Left cardiac atrium (tissue), 4 donors: ENCODE data around the gene RGS9BP. TPM values are rescaled to one million over a fixed set of nuclear protein-coding genes. Genes with fewer than 3 reads are reported as not detected.
A peak's percentile ranks its signal among the peaks of the same experiment; 100 is the strongest.
"Not testable (repeated sequence)": the region's sequence is repeated elsewhere in the genome, so short reads cannot be mapped to it uniquely, and the experiment has no call there.

Source experiments
- ATAC-seq, 2 donors: fragments of 200-7000 bp; cut with Tn5 transposase; one replicate each; pipeline ENCODE4 v1.9.1; 2020; ENCODE audit warnings: mild to moderate bottlenecking in 2 of 2, moderate library complexity in 2 of 2
- DNase-seq: peaks from one replicate; pipeline ENCODE4 v3.0.0-alpha.2; 2020
- intact Hi-C, 2 donors: fragments of 100-400 bp; cut with DNase I; formaldehyde crosslinking; loops; one replicate each; pipeline versions ENCODE4 v1.14.1 to v1.15.1; 2022 to 2023
- total RNA-seq, 2 donors: library from RNA; stranded (reverse); fragmentation: NEBNext Ultra II Directional; extraction: Animal tissue kit (Norgen Biotek cat#: 25700); gene quantifications; one replicate each; pipeline ENCODE4 v1.2.1, GENCODE V29; 2021
- donor health status: DM: no; HTN: yes; CAD: no.
- donor health status: DM: no; HTN: yes; CAD: no; lungs with severe emphysema.
- donor health status: DM: yes; HTN: yes; CAD: no.
- donor health status: Dilated cardiomyopathy.

RGS9BP gene
- total RNA-seq, 2 donors from 2014 or later = 8.1 to 13.8 TPM

GRCh38 chr19:32692727-32693061, 17.0 kb downstream of the RGS9BP start:
- peak in 1 of 2 donors; percentile 19 for ATAC-seq
- intact Hi-C loops = no loop called here
- DNase-seq = no peak

GRCh38 chr19:32693151-32694108, 17.8 kb downstream of the RGS9BP start:
- DNase-seq, ATAC-seq, intact Hi-C loops: not testable (repeated sequence)

- intact Hi-C loops, DNase-seq, ATAC-seq: not testable (repeated sequence)
Observed at GRCh38 chr19:32694316-32694715, 18.7 kb downstream of the RGS9BP start.

DNA sequence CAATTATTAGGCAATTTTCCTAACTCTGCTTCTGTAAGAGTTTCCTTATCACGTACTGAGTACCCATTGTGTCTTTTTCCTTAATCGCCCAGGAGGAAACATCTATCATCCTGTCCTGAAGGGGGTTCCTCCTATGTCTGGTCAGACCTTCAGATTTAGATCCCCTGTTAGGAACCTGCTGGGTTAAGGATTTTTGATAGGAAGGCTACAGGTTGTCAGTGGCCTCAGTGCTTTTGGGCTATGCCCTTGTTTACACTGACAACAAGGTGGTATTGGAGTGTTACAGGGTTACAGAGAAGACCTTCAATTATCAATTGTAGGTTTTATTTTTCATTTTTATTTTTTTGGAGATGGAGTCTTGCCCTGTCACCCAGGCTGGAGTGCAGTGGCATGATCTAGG, 19.2 kb downstream of the RGS9BP start:
- ATAC-seq, DNase-seq, intact Hi-C loops: not testable (repeated sequence)

GRCh38 chr19:32695506-32695905, 19.9 kb downstream of the RGS9BP start:
- ATAC-seq, DNase-seq, intact Hi-C loops: not testable (repeated sequence)

DNA sequence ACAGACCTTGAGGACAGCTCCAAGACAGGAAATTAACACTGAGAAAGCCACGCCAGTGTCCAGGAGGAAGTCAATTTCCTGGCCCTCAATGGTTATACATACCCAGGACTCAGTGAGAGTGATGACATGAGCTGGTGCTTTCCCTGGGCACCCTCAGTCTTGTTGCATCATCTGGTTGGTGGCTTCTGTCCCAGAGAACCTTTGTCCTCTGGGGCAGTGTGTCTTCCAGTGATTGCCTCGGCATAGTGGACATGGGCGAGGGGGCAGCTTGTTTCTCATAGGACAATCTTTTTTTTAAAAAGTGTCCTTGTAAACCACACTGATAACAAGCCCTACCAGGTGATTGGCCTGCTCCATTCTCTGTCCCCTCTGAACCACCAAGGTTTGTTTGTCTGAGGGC, 21.1 kb downstream of the RGS9BP start:
- DNase-seq, intact Hi-C loops, ATAC-seq: not testable (repeated sequence)

- intact Hi-C loops, DNase-seq, ATAC-seq: not testable (repeated sequence)
Observed at GRCh38 chr19:32700129-32700528, 24.5 kb downstream of the RGS9BP start.

DNA sequence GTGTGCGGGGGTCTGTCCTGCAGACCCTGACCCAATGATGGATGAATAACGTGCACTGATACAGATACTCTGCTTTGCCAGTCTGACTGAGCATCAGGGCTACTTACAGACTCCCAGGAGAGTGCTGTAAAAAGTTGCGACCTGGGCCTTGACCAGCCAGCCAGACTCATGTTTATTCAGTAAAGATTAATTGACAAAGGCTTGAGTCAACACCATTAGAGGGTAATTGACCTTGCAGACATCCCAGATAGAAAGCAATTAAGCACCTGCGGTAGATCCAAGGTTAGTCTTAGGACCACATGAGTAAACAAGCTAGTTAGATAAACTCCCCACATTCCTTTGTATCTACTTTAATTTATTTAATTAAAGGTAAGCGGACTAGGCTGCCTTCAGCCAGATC, 26.4 kb downstream of the RGS9BP start:
- no peak for DNase-seq
- no peak for ATAC-seq
- intact Hi-C loops = no loop called here

GRCh38 chr19:32704006-32704405, 28.4 kb downstream of the RGS9BP start:
- intact Hi-C loops, ATAC-seq, DNase-seq: not testable (repeated sequence)

DNA sequence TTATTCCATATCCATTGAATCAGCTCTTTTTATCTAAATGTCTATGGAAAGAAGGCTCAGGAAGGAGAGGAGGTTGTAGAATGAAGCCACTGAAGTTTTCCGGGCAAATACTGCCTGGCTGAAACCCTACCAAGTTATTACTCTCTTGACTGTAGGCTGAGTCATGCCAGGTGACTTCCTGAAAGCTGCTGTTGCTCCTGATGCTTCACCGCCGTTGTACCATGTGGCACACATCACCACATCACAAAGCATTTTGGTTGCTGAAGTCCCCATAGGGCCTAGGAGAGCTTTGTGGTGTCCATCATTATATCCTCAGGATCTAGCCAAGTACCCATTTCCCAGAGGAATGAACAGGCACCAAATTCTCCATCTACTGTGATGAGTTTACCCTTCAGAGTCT, 32.8 kb downstream of the RGS9BP start:
- intact Hi-C loops = no loop called here
- ATAC-seq = no peak
- no peak for DNase-seq

DNA sequence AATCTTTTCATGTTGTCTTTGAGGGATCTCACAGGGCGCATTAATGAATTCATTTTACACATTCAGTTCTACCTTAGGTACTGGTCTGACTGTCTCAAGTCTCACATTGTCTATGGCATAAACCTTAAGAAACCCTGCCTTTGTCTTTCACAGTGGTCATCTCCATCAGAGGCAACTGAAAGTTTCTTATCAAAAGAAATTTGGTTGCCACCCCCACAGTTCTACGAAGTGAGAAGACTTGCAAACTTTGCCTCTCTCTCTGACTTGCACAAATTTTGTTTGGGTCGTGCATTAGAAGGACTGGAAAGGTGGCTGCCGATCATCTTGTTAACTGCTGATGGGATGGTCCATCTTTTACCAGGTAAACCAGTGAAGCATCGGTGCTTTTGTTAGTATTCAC, 33.4 kb downstream of the RGS9BP start:
- no peak for DNase-seq
- ATAC-seq = no peak
- intact Hi-C loops = no loop called here

- DNase-seq = no peak
- ATAC-seq = no peak
- intact Hi-C loops = no loop called here
Observed at GRCh38 chr19:32711747-32712146, 36.1 kb downstream of the RGS9BP start.

DNA sequence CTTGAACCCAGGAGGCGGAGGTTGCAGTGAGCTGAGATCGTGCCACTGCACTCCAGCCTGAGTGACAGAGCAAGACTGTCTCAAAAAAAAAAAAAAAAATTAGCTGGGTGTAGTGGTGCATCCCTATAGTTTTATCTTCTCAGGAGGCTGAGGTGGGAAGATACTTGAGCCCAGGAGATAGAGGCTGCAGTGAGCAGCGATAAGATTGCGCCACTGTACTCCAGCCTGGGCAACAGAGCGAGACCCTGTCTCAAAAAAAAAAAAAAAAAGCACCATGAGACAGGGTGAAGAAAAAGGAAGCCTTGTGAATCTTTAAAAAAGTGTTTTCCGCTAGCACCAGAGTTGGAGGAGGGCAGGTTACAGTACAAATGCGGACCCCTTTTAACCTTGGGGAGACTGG, 40.6 kb downstream of the RGS9BP start:
- intact Hi-C loops, DNase-seq, ATAC-seq: not testable (repeated sequence)

DNA sequence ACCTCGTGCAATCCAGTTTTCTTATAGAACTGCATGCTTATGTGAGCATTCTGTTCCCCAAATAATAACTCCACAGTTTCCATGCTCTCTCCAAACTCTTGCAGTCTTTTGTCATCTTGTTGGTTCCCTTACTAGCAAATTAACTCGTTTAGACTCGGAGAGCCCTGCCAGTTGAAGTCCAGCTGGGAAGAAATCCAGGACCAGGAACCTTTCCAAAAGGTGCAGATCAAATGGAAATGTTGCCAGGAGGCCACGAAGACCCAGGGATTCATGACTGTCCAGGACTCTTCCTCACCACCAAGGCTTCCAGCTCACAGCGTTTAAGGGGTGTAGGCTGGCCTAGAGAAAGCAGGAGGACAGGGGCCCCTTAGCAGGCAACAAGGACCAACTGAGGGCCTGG, 41.8 kb downstream of the RGS9BP start:
- intact Hi-C loops = no loop called here
- DNase-seq (no peak), ATAC-seq (no peak)

GRCh38 chr19:32718286-32718685, 42.6 kb downstream of the RGS9BP start:
- DNase-seq (no peak), ATAC-seq (no peak)
- intact Hi-C loops = no loop called here

- no peak for DNase-seq
- ATAC-seq = no peak
- intact Hi-C loops = no loop called here
Observed at GRCh38 chr19:32719611-32720059, 44.0 kb downstream of the RGS9BP start, which contains the start of gene TDRD12. Gene TDRD12, plus strand, starts transcription at chr19:32719767. Its CDS starts 306 bp downstream, at chr19:32720073.

GRCh38 chr19:32720216-32720935, 44.7 kb downstream of the RGS9BP start:
- intact Hi-C loops = no loop called here
- DNase-seq (no peak), ATAC-seq (no peak)

- ATAC-seq = no peak
- intact Hi-C loops = no loop called here
- DNase-seq = no peak
Observed at GRCh38 chr19:32720936-32721250, 45.2 kb downstream of the RGS9BP start.
